Effector CD4-positive, alpha-beta T cell (primary cell): ENCODE measurements around the gene SLC10A4.

Experiments
- DNase-seq: peaks from one replicate; pipeline ENCODE4 v3.0.0-alpha.2; 2020

SLC10A4 gene

GRCh38 chr4:48490012-48490679, 7.0 kb downstream of the SLC10A4 start, which contains the start of gene ZAR1:
Gene ZAR1, plus strand, starts transcription at chr4:48490252. Its CDS starts 40 bp downstream, at chr4:48490292.
- no peak for DNase-seq

GRCh38 chr4:48490680-48491513, 7.8 kb downstream of the SLC10A4 start:
- no peak for DNase-seq

- DNase-seq = no peak
These were observed 8.5 kb downstream of the SLC10A4 start for GRCh38 chr4:48491514-48492176.

- no peak for DNase-seq
These were observed 10.4 kb downstream of the SLC10A4 start for GRCh38 chr4:48493452-48494100.

GRCh38 chr4:48495941-48496340, 12.8 kb downstream of the SLC10A4 start:
- DNase-seq = no peak

- no peak for DNase-seq
These were observed 15.8 kb downstream of the SLC10A4 start for GRCh38 chr4:48498895-48499294.

GRCh38 chr4:48499551-48500066, 16.5 kb downstream of the SLC10A4 start:
- DNase-seq = no peak

GRCh38 chr4:48503233-48504025, 20.3 kb downstream of the SLC10A4 start:
- no peak for DNase-seq

- DNase-seq = no peak
These were observed 20.8 kb downstream of the SLC10A4 start for GRCh38 chr4:48504026-48504330.

- DNase-seq = no peak
These were observed 21.2 kb downstream of the SLC10A4 start for GRCh38 chr4:48504352-48504751.

- DNase-seq = no peak
These were observed 23.6 kb downstream of the SLC10A4 start for GRCh38 chr4:48506716-48507115.

- DNase-seq = no peak
These were observed 26.4 kb downstream of the SLC10A4 start for GRCh38 chr4:48509543-48509942.

- no peak for DNase-seq
These were observed 35.0 kb downstream of the SLC10A4 start for GRCh38 chr4:48518143-48518542.

- no peak for DNase-seq
These were observed 43.3 kb downstream of the SLC10A4 start for GRCh38 chr4:48526406-48526805.

- no peak for DNase-seq
These were observed 55.2 kb downstream of the SLC10A4 start for GRCh38 chr4:48538358-48538757.
